Cardiac septum (tissue), 1 donor: ENCODE data around the gene SUV39H1. TPM values are rescaled to one million over a fixed set of nuclear protein-coding genes. Genes with fewer than 3 reads are reported as not detected.

Experiments used
- DNase-seq: peaks from one replicate; pipeline ENCODE4 v3.0.0-alpha.2; 2020; ENCODE audit warnings: low spot score
- intact Hi-C: fragments of 100-400 bp; cut with DNase I; formaldehyde crosslinking; loops from one replicate; pipeline ENCODE4 v1.14.0; 2022
- total RNA-seq: library from RNA; stranded (reverse); fragmentation: NEBNext Ultra II Directional; extraction: Animal tissue kit (Norgen Biotek cat#: 25700); gene quantifications from one replicate; pipeline ENCODE4 v1.2.1, GENCODE V29; 2021
- donor health status: DM: no; HTN: no; CAD: no.

Gene SUV39H1
- total RNA-seq, 1 donor from 2014 or later, result 2.5 TPM

DNA sequence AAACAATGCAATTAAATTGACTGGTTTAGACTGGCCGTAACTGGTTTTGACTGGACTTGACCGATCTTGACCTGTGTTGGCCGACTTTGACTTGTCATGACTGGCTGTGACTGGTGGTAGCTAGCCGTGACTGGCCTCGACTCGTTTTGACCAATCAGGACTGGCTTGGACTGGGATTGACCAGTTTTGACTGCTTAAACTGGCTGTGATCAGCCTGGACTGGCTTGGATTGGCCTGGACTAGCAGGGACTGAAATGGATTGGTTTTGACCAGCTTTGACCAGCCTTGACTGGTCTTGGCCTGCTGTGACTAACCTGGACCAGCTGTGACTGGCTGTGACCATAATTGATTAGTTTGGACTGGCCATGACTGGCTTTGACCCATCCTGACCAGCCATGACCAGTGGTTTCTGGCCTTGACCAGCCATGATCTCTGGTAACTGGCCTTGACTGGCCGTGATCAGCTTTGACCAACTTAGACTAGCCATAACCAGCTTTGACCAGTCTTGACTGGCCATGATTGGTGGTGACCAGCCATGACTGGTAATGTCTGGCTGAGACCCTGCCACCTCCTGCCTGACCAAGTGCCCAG lies 13.1 kb downstream of the SUV39H1 start:
- intact Hi-C loops, result no loop called here

DNA sequence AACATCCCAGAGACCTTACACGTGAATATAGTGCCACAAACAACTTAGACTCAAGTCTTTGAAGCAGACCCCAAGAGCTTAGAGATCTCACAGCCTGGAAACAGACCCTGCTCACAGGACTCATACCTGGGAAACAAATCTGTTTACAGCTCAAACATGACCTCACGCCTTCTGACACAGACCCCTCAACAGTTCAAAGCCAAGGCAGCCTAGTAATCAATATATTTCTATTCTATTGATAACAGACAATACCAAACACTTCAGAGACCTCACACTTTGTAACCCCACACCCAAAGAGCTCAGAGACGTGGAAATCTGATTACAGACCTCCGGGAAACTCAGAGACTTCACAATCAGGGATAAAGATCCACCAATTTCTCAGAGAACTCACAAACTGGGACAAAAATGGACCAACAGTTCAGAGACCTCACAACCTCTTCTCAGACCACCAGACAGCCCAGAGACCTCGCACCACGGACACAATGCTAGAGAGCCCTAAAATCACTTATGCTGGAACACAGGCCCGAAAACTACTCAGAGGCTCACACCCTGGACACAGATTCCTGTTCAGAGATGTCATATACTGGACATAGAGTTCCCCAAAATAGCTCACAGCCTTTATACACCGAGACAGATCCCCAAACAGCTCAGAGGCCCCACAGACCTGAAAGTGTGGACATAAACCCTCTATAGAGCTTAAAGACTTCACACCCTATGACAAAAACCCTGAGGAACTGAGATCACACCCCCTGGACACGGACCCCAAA lies 14.8 kb downstream of the SUV39H1 start:
- no peak for DNase-seq

More for the DNA sequence above, 13.1 kb downstream of the SUV39H1 start:
- no peak for DNase-seq

DNA sequence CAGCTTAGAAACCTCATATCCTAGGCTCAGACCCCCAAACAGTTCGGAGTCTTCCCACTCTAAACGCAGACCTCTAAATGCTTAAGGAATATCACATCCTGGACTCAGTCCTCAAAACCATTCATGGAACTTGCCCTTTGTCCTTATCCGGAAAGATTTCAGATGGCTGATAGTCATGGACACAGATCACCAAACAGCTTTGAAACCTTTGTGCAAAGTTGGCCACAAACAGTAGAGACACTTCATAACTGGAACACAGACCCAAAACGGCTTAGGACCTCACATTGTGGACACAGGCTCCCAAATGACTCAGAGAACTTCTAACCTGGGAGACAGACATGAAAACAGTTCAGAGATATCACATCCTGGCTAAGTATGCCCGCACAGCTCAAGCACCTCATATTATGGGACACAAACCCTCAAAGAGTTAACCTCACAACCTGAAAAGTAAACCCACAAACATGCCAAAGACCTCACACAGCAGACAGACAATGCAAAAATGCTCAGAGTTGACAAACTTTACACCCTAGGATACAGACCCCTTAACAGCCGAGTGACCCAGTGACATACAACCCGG lies 15.5 kb downstream of the SUV39H1 start:
- intact Hi-C loops, result no loop called here
- no peak for DNase-seq

More for the DNA sequence above, 14.8 kb downstream of the SUV39H1 start:
- intact Hi-C loops, result no loop called here

DNA sequence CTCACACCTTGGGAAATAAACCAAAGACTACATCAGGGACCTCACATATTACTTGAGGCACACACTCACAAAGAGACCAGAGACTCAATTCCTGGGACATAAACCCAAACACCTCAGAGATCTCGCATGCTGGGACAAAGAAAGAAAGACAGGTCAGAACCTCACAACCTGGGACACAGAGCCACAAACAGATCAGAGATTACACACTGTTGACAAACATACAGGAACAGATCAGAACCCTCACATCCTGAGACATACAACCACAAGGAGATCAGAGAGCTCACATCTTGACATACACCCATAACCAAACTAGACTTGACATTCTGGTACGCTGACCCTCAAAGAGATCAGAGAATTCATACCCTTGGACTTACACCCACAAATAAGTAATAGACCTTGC lies 17.3 kb downstream of the SUV39H1 start:
- DNase-seq, result no peak
- intact Hi-C loops, result no loop called here

DNA sequence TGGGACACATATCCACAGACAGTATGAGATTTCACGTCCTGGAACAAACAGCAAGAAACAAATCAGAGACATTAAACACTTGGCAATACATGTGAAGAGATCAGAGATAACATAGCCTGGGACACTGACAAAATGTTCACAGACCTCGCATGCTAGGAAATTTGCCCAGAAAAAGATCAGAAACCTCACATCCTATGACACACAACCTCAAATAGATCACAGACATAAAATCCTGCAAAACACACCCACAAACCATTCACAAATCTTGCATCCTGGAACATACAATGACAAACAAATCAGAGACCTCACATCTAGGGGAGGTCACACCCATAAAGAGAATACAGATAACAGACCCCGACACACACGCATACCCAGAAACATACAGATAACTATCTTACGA lies 18.0 kb downstream of the SUV39H1 start:
- DNase-seq, result no peak
- intact Hi-C loops, result no loop called here

DNA sequence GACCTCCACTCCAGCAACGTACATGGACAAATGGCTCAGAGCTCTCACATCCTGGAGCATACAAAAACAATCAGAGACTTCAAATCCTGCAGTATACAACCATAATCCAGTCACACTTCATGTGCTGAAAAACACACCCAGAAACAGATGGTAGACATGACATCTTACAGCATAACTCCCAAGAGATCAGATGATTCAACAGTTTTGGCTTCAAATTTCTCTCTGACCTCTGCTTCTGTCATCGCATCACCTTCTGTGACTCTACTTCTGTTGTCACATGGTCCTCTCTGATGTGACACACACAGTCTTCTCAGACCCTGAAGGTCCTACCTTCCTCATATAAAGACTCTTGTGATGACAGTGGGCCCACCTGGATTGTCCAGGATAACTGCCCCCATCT lies 18.5 kb downstream of the SUV39H1 start:
- intact Hi-C loops, result no loop called here
- no peak for DNase-seq

DNA sequence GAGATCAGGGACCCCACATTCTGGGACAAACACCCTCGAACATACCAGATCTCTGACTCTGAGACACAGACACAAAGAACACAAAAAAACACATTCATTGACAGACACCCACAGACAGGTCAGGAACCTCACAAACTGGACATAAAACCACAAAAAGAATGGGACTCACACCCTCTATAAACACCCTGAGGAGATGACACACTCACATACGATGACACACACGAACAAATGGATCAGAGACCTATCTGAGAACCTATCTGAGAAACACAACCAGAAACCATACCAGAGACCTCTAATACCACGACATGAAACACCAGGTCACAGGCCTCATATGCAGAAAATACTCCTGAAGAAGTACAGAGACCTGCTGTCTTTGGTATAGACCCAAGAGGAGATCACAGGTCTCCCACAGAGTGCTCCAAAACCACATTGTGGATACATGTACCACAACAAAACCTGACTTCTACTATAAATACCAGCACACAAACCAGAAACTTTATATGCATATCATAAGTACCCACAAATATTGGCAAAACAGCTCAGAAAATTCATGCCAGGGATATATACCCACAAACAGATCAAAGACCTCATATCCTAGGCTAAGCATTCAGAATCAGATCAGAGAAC lies 19.5 kb downstream of the SUV39H1 start:
- intact Hi-C loops, result no loop called here
- no peak for DNase-seq

DNA sequence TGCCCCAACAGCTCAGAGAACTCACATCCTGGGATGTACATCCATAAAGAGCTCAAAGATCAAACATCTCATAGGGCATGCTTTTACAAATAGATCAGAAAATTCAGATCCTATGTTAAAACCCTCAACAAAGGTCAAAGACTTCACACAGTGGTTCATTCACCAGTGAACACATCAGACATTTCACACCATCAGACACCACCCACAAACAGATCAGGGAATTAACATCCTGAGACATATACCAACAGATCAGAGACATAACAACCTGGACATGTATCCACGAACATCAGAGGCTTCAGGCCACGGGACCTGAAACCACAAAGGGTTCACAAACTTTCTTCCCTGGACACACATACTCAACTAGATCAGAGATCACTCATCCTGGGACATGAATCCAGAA lies 23.4 kb downstream of the SUV39H1 start:
- DNase-seq, result no peak
- intact Hi-C loops, result no loop called here

DNA sequence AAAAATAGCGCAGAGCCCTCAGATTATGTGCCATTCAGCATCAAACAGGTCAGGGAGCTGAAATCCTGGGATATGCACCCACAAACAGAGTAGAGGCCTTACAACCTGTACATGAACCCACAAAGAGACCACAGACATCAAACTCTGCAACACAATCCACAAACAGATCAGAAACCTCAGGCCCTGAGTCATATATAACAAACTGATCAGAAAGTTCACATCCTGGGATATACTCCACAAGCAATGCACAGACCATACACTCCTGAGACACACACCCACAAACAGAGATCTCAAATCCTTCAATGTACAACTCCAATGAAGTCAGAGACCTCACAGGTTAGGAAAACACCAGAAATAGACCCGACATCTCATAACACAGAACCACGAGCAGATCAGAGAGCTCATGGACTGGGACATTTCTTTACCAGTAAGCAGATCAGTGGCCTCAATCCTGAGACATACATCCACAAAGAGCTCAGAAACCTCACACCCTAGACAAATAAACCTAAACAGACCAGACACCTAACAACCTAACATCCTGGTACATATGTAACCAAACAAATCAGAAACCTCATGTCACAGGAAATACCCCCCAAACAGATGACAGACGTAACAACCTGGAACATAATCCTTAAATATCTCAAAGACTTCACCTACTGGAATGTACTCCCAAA lies 24.2 kb downstream of the SUV39H1 start:
- intact Hi-C loops, result no loop called here
- no peak for DNase-seq

DNA sequence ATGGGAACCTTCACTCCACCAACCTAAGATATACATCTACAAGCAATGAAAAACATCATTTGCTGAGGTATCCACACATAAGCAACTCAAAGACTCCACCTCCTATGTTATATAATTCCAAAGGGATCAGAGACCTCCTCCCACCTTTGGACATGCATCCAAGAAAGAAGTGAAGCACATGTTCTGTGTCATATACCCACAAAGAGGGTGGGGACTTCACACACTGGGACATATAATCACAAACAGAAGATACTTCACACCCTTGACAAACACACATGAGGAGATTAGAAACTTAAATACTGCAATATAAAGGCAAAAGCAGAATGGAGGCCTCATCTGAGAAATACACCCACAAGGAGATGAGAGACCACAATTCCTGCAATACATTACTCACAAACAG lies 25.4 kb downstream of the SUV39H1 start:
- DNase-seq, result no peak
- intact Hi-C loops, result no loop called here

DNA sequence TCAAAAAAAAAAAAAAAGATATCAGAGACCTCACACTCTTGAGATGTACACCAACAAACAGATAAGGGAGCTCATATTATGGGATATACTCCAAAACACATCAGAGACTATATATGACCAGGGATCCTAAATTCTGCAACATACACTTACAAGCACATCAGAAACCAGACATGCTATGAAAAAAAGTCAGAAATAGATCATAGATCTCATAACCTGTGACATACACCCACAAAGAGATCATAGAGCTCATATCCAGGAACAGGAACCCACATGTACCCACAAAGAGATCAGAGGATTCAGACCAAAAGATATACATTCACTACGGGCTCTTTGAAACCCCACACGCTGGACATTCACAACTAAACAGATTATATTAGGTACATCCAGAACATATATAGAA lies 30.1 kb downstream of the SUV39H1 start:
- intact Hi-C loops, result no loop called here
- DNase-seq, result no peak

DNA sequence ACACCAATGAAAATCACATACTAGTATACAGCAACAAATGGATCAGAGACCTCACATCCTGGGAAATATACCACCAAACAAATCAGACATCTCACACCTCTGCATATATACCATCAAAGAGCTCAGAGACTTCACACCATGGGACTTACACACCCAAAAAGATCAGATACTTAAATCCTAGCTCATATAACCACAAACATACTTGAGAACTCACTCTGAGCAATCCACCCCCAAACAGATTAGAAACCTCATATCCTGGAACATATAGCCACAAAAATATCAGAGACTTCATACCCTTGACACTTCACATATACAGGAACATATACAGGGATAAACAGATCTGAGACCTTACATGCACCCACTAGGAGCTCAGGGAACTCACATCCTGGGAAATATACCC lies 32.1 kb downstream of the SUV39H1 start:
- DNase-seq, result no peak
- intact Hi-C loops, result no loop called here

DNA sequence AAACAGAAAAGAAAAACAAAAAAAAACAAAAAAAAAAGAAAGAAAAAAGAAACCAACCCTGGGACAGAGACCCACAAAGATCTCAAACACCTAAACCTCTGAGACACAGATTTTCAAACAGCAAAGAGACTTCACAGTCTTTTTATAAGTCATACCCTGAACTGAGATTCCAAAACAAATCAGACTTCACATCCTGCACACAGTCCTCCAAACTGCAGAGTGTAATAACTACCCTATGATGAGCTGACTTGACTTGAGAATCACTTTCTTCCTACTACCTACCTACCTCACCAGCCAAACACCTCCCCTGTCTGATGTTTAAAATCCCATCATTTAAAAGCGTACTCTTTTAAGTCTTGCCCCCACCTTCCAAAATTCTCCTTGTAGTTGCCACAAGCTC lies 39.8 kb downstream of the SUV39H1 start:
- intact Hi-C loops, result loop anchor here (2.0 to 5.0 kb wide), 3 partner anchors 40 to 176 kb away; partner anchors contain the start of genes HDAC6, SLC35A2 and SUV39H1

DNA sequence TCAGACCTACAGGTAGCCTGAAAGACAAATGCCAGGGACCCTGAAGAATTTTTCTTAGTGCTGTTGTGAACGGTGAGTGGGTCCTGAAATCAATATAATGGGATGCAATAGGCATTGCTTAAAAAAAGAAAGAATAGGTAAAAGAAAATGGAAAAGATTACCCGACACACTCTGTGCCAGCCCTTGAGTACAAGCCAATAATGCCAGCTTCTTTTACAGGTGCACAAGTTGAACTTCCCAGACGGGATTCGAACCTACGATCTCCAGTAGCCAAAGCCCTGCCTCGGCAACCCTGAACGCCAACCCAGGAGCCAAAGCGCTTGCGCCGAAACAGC lies 40.3 kb downstream of the SUV39H1 start:
- intact Hi-C loops, result loop anchor here (2.0 to 5.0 kb wide), 3 partner anchors 40 to 175 kb away; partner anchors contain the start of genes HDAC6, SLC35A2 and SUV39H1
- DNase-seq, result no peak

More for the DNA sequence above, 39.8 kb downstream of the SUV39H1 start:
- no peak for DNase-seq

DNA sequence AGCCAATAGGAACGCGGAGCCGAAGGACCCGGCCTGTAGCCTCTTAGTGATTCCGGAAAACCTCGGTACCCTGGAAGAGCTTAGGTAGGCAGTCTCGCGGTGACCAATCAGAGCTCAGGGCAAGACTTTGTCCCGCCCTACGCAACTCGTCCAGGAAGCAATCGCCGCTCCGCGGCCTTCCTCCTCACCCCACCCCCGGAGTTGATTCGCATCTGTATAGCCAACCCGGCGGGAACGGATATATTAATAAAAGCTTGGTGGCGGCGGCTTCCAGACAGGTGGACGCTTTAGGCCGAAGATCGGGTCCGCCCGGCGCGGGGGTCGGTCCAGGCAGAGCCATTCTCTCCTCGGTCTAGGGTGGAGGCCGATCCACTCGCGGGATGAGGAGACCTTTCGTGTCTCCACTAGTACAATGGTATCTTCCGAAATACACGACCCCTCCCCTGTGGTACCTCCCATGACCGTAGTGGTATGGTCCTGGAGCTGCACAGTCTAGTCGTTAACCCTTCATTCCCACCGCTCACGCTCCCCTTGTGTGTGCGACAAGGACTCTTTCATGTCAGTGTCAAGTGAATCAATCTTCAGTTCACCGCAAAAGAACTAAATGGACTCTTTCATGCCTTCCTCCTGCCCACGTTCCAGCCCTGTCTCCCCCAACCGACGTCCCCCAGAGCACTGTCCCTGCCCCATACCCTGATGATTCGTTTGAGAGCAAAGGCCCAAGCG lies 40.8 kb downstream of the SUV39H1 start:
- peak; percentile 94 for DNase-seq
- intact Hi-C loops, result loop anchor here (2.0 to 5.0 kb wide), 3 partner anchors 41 to 175 kb away; partner anchors contain the start of genes HDAC6, SLC35A2 and SUV39H1

DNA sequence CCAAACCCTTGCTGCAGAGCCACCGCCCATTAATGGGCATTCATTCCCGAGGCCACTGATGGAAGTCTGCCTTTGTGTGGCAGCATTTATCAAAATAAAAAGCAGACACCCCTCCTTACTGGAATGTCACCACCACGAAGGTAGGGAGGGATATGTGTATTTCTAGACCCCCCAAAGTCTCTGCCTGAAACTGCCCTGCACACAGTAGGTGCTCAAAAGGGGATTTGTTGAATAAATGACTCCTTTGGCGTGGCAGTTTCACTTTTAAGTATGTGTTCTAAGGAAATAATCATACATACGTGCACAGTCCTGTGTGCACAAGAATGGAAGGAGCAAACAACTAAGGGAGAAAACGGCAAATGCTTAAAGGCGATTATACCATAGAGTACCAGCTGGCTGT lies 41.4 kb downstream of the SUV39H1 start:
- no peak for DNase-seq
- intact Hi-C loops, result loop anchor here (2.0 to 5.0 kb wide), 3 partner anchors 41 to 174 kb away; partner anchors contain the start of genes HDAC6, SLC35A2 and SUV39H1

DNA sequence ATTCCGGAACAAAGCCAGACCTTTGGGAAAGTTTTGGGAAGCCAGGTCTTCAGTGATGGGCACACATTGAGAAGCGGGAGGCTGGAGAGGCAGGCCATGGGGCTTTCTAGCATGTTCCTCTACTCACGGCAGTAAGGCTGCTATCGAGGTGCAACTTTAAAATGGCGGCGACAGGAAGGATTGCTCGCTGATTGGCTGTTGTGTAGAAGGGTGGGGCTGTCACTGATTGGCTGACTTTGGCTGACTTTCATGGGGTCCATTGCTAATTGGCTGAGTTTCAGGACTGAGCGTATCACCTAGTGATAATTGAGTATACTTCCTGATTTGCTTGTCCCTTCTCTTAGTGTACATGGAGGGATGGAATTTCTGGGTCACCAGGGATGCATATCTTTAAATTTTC lies 45.3 kb downstream of the SUV39H1 start:
- intact Hi-C loops, result no loop called here

DNA sequence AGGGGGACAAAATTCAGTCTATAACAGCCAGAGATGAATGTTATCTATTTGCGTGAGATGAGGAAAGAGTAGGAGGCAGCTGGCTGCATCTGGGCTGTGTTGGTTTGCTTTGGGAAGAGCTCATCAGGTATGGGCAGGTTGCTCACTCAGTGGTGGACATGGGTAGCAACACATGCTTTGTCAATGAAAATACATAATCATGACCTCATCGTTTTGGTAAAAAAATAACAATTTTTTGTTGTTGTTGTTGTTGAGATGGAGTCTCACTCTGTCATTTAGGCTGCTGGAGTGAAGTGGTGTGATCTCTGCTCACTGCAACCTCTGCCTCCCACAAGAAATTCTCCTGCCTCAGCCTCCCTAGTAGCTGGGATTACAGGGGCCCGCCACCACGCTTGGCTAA lies 48.7 kb downstream of the SUV39H1 start:
- DNase-seq, result no peak
- intact Hi-C loops, result no loop called here

More for the DNA sequence above, 45.3 kb downstream of the SUV39H1 start:
- DNase-seq, result no peak

DNA sequence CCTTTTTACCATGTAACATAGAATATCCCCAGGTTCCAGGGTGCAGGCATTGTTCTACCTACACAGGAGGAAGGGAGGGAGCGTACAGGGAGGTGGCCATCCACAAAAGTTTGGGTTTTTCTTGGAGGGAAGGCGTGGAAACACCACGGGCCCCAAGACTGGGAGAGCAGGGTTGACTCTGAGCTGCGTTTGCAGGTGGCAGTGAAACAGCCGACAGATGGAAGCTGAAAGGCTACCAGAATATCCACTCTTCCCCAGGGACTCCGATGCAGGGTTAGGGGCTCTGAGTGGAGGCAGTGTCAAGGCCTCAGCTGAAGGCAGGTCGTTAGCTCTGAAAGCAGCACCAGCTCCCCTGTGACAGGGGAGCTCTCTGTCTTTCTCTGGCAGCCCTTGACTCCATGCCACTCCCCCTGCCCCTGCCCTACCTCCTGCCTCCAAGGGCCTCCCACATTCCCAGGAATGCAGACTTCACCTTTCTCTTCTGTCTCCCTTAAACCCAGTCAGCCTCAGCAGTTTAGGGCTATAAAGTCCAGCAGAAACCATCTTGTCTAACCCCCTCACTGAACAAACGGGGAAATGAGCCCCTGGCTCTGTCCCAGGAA lies 51.0 kb downstream of the SUV39H1 start:
- intact Hi-C loops, result no loop called here
- DNase-seq, result no peak
